C1 segment of cervical spinal cord (tissue), 14 donors: ENCODE results near the gene EAF1.
"Not testable (repeated sequence)": the region's sequence is repeated elsewhere in the genome, so short reads cannot be mapped to it uniquely, and the experiment has no call there.

Source experiments
- DNase-seq, 14 donors: peaks; one replicate each; lab custom pipeline; 2025; lab: John Stamatoyannopoulos, UW

The EAF1 gene

DNA sequence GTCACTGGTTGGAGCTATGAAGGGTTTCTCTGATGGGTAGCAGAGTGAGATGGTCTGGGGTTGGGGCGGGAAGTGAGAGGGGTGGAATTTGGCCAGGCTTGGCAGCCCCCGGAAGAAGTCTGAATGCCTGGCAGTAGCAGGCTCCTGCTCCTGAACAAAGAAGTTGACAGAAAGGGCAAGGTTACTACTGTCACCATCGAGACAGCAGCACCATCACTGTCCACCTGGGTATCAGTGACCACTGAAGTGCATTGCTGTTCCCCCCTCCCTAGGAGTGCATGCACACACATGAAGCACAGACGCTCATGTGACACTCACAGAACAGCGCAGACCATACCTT is 51.2 kb downstream of the EAF1 start:
- no peak for DNase-seq

DNA sequence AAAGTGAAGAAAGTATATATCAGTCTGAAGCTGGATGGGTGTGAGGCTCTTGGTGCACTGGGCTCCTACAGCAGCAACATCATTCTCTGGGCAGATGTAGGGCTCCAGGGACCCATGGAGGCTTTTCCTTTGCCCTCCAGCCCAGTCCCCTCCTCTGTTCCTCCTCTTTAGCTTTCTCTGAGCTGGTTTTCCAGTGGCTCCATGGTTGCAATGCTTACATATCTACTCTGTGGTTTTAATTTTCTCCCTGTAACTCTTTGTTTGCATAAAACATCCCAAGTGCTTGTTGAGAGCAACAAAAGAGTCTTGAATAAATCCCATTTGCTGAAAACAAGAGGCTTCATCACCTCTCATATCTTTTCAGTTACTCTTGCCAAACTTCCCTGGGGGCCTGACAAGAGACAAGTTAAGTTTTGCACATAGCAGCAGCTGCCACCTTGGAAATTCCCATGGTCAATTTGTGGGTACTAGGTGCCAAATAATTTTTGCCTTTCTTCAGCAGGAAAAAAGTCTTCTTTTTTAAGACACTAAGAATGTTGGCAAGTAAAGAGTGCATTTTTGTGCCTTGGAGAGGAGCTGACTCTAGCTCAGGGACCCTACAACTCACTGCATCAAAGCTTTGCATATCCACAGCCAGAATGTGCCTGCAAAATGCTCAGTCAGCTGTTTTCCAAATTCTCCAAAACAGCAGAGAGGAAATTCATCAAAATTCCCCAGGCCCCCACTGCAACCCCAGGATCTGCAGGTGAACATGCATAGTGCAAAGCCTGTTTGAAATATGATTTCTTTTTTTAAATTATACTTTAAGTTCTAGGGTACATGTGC is 52.2 kb downstream of the EAF1 start:
- DNase-seq = no peak

DNA sequence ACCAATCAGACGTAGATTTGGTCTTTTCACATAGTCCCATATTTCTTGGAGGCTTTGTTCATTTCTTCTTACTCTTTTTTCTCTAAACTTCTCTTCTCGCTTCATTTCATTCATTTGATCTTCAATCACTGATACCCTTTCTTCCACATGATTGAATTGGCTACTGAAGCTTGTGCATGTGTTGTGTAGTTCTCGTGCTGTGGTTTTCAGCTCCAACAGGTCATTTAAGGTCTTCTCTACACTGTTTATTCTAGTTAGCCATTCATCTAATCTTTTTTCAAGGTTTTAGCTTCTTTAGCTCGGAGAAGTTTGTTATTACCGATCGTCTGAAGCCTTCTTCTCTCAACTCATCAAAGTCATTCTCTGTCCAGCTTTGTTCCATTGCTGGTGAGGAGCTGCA is 57.2 kb downstream of the EAF1 start:
- not testable (repeated sequence) for DNase-seq

DNA sequence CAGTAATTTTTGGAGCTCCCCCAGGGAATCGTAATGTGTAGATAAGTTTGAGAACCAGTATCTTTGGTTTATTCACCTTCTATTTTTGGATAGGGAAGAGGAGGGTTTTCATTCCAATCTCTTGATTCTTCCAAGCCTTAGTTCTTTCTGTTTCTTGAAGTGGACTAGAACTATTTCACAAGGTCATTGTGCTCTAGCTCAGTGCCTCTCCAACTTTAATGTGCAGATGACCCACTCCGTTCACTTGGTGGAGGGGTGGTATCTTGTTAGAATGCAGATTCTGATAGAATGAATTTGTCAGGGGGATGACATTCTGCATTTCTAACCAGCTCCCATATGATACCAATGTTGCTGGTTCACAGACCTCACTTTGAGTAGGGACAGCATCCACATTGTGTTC is 58.6 kb downstream of the EAF1 start:
- no peak for DNase-seq

DNA sequence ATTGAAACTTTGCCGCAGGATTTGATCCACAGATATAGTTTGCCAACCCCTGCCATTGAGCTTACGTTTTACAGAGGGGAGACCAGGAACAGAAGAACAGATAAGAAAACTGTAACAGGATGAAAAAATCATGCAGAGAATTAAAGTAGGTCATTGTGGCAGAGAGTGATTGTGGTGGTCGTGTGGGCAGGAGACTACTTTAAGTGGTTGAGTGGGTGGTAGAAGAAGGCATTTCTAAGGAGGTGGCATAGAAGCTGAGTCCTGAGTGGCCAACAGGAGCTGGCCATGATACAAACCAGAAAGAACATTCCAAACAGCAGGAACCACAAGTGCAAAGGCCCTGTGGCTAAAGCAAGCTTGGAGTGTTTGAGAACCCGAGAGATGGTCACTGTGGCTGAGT is 59.6 kb downstream of the EAF1 start:
- DNase-seq = no peak

DNA sequence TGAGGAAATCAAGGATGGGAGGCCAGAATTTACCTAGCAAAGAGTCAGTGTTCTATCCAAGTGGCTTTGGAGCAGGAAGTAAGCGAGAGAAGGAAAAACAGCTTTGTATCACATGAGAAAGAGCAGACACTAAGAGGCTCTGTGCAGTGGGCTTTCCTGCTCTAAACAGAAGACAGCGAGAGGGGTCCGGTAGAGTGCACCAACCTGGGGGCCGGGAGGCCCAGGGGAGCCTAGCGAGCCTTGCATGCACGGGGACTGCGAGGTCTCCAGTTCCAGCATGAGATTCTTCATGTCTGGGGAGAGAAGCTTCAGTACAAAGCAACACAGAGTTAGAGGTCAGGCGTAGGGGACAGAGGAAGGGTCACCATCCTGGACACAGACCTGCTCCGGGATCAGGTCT is 60.6 kb downstream of the EAF1 start:
- DNase-seq = no peak

DNA sequence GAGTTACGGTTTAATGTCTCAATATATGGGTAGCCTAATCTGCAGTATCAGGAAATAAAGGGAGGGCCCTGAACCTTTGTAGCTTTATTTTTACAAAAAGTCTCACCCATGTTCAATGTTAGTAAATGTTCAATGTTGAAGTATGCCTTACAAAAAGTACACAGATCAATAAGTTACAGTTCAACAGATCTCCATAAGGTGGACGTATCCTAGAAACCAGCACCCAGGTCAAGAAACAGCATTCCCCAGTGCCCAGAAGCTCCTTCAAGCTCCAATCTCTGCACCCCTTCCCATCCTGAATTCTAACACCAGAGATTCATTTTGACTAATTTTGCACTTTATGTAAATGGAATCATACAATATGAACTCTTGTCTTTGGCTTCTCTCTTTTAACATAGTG is 62.8 kb downstream of the EAF1 start:
- no peak for DNase-seq

DNA sequence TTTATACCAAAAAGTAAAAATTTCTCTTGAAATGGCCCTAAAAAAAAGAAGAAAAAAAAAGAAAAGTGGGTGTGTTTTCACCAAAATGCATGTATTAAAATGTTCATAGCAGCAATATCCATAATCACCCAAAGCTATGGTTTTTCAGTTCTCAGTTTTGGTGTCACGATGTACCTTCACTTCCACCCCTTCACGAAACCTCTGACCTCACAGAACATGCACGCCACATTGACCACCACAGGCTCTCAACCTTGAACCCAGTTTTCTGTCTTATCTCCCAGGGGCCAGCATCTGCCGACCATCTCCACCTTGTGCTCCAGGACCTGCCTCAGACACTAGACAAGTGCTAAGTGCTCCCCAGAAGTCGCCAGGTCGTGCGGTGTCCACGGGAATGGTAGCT is 63.7 kb downstream of the EAF1 start:
- DNase-seq = no peak
